HG02981 (cell line): Measurements from ENCODE around the gene GIMAP8.

Experiments
- ATAC-seq: cut with Tn5 transposase; IDR thresholded peaks from one replicate; pipeline ENCODE4 v1.9.1; 2021; ENCODE audit warnings: mild to moderate bottlenecking, moderate library complexity; ENCODE audit not compliant: unreplicated experiment

Gene GIMAP8

DNA sequence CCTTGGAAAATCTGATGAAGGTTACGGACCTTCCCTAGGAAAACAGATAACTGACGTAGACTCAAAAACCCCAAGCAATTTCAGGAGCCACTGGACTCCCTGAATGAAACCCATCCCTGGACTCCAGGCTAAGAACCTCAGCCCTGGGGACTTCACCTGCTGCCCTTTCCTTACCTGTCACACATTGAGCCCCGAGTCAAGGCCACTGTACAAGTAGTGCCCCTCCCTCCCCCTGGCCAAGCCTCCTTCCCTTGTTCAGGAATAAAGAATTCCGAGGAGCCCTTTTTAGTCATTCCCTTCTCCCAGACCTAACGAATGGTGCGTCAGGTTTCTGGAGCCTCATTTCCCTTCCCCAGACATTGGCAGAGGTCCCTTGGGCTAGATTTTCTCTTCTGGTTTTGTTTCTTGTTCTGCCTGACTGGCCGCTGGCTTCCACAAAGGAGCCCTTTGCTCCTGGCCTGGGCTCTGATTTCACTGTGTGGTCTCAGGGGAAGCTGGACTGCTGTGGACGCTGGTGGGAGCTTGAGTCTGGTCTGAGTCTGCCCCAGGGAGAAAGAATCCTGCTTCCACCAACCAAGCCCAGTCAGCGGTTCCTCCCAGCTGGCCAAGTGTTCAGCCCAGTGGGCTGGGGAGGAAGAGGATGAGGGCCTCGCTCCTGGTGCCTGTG is 39.6 kb upstream of the GIMAP8 start:
- ATAC-seq, result no peak

GRCh38 chr7:150411606-150412005 is 38.8 kb upstream of the GIMAP8 start:
- no peak for ATAC-seq

- no peak for ATAC-seq
These were observed 38.4 kb upstream of the GIMAP8 start for GRCh38 chr7:150412016-150412415.

DNA sequence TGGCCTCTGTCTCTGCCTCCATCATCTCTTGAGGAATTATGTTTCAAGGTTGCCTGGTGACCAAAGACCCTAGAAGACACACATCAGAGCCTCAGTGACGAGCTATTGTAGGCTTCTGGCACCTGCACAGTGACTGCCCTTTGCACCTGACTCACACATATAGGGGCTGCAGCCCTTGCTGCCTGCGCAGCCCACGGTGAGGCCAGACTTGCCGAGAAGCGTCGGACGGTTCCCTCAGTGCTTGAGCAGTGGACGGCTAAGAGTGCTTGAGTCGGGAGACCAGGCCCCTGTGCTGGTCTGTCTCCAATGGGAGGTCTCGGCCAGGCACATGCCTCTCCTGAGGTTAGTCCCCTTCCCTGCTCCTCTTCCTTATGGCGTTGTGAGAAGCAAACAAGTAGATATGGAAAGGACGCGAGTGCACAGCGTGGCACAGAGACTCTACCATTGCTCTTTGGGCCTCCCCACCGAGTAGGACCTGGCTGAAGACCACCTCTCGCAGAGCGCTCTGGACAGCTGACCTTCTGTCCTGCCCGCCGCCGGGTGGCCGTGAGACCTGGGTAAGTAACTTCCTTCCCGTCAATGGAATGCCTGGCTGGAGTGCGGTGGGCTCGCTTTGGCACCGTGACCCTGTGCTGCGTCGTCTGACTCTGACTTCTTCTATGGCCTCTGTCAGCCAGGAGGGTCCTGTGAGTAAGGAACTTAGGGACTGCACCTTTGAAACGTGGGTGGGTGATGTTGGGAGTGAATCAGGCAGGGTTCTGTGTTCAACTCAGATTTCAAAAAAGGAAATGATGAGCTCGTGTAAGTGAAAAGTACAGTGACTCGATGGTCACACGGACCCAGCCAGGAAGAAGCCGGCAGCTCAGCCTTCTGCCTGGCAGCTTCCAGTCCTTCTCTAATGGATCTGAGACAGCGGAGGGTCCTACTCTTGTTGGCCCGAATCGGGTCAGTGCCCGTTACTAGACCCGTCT is 37.6 kb upstream of the GIMAP8 start:
- ATAC-seq, result no peak

- ATAC-seq, result no peak
These were observed 36.8 kb upstream of the GIMAP8 start for GRCh38 chr7:150413640-150414081.

GRCh38 chr7:150415161-150416153 is 35.0 kb upstream of the GIMAP8 start:
- no peak for ATAC-seq

DNA sequence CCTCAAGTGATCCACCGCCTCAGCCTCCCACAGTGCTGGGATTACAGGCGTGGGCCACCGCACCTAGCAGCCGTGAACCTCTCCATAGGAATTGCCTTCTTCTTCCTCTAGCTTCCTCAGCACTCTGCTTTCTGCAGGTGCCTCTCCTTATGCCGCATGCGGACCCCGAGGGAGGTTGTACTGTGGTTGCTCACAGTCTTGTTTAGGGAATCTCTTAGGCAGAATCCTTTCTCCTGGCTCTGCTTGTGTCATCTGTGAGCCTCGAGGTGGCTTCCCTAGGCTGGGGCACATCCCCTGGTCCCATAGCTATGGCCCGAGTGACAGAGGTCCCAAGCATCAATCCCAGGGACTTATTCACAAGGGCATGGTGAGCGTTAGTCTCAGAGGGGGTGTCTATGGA is 33.2 kb upstream of the GIMAP8 start:
- ATAC-seq, result no peak

DNA sequence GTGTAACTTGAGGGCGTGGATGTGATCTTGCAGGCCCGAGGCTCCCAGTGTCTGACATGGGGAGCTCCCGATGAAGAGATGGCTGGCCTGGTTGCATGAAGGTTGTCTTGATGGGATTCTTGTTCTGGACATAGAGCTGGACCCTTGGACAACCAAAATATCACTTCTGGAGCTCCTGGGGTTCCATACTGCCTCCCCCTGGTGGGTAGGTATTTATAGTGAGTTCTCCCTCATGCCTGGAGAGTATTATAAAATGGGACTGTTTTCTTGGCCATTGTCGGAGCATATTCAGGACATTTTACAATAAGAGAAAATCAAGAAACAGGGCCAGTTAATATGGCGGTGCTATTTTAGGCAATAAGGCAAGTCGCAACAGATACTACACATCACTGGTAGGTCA is 32.6 kb upstream of the GIMAP8 start:
- no peak for ATAC-seq

GRCh38 chr7:150420242-150420641 is 30.2 kb upstream of the GIMAP8 start:
- ATAC-seq, result no peak

- peak; percentile 97 for ATAC-seq
These were observed 29.3 kb upstream of the GIMAP8 start for GRCh38 chr7:150420987-150421674.

DNA sequence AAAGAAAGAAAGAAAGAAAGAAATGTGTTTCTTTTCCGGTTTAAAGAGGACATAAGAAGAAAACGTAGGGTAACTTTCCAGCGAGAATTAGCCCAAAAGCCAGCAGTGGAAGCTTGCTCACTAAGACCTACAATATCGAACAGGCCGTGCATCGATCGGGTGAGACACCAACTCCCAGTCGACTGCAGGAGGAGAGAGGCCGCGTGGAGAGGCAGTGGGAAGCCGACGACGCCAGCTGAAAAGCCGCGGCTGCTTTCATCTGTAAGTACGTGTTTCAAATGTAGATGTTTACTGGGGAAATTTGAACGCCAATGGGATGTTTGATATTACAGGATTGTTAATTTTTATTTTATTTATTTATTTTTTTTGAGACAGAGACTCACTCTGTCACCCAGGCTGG is 28.6 kb upstream of the GIMAP8 start:
- ATAC-seq, result no peak

- no peak for ATAC-seq
These were observed 24.8 kb upstream of the GIMAP8 start for GRCh38 chr7:150425670-150426069.

DNA sequence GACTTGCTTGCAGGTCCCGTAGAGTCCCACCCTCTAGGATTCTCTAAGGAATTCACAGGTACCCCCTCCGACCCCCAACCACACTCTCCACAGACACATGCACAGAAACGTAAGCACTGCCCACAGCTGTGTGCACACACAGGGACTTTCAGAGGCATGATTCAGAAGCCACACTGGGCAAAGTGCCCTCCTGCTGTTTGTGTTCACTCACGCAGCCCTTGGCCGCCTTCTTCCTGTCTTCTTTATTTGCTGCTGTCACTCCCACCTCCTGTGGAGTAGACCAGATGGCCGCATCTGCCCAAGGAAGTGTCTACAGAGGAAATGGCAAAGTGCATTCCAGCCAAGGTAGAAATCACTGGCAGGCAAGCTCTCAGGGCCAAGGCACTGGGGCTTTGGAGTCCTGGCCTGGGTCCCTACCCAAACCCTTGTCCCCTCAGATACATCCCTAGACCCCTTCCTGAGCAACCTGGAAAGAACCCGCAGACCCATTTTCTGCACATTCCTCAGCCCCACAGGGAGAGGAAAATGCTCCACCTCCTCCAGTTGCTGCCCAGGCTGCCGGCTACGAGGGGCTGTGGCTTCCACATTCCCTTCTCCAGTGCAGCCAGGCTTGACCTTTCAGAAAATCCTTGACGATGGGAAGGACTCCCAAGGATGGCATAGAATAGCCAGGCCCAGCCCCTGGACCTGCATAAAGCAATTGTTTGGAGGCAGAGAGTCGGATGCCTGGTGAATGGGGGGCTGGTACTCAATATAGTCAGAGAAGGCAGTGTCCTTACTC is 21.6 kb upstream of the GIMAP8 start:
- no peak for ATAC-seq

- no peak for ATAC-seq
These were observed 20.7 kb upstream of the GIMAP8 start for GRCh38 chr7:150429699-150430098.

GRCh38 chr7:150430465-150431085 is 19.9 kb upstream of the GIMAP8 start:
- ATAC-seq, result no peak

- ATAC-seq, result no peak
These were observed 18.4 kb upstream of the GIMAP8 start for GRCh38 chr7:150431839-150432658.

- no peak for ATAC-seq
These were observed 17.2 kb upstream of the GIMAP8 start for GRCh38 chr7:150432915-150433892.
